ENCODE measurements around the gene WASL. TPM values are rescaled to one million over a fixed set of nuclear protein-coding genes. Genes with fewer than 3 reads are reported as not detected.

The WASL gene
- total RNA-seq, 2 experiments from 2014 or later, result 4.4 to 6.3 TPM

DNA sequence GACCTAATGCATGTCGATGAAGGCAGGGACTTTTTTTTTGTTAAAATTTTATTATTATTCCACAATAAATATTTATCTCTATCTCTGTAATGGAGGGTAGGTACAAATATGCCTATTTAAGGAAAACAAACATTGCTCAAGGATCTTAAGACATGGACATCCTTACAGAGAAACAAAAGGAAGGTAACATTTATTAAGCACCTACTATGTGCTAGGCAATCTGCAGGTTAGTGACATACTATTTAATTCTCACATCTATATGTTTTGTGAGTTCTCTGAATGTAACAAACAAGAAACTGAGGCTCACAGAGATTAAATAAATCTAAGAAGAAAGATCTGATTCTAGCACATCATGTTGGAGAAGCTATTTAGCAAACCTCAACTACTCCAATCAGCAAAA is 61.1 kb downstream of the WASL start:
- CTCF ChIA-PET (ENCODE audit: unreplicated experiment), result no interaction called here
- TF ChIP-seq, protein P1, sequence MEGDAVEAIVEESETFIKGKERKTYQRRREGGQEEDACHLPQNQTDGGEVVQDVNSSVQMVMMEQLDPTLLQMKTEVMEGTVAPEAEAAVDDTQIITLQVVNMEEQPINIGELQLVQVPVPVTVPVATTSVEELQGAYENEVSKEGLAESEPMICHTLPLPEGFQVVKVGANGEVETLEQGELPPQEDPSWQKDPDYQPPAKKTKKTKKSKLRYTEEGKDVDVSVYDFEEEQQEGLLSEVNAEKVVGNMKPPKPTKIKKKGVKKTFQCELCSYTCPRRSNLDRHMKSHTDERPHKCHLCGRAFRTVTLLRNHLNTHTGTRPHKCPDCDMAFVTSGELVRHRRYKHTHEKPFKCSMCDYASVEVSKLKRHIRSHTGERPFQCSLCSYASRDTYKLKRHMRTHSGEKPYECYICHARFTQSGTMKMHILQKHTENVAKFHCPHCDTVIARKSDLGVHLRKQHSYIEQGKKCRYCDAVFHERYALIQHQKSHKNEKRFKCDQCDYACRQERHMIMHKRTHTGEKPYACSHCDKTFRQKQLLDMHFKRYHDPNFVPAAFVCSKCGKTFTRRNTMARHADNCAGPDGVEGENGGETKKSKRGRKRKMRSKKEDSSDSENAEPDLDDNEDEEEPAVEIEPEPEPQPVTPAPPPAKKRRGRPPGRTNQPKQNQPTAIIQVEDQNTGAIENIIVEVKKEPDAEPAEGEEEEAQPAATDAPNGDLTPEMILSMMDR (conservative IDR thresholded peaks at IDR 0.05; ENCODE audit: low read length), result no peak
- no peak for TF ChIP-seq EZH2phosphoT487 (IDR thresholded peaks at IDR 0.05; ENCODE audit: borderline replicate concordance, low read depth, low read length)
- peaks cover 52% of the 10 kb centered on the region for H3K36me3 ChIP-seq (ENCODE audit: insufficient read depth, low read length)
- H3K79me2 ChIP-seq (ENCODE audit: insufficient read depth, low read depth, low read length), result no peaks in the 10 kb centered on the region
- H3K4me3 ChIP-seq (ENCODE audit: low read depth, low read length, poor library complexity, severe bottlenecking), result no peak overlapping the region
- no peaks in the 10 kb centered on the region for H4K20me1 ChIP-seq (ENCODE audit: insufficient read depth, low read length)
- no peak overlapping the region for H3K4me2 ChIP-seq (ENCODE audit: low read length)
- H3K27ac ChIP-seq (ENCODE audit: low read depth, low read length, poor library complexity, severe bottlenecking), result no peak overlapping the region
- no peak for DNase-seq (ENCODE audit: low spot score)
- H3K9me2 ChIP-seq (ENCODE audit: insufficient read depth, low read length), result no peaks in the 10 kb centered on the region
- no peaks in the 10 kb centered on the region for H3K9me3 ChIP-seq (ENCODE audit: low read length)
- intact Hi-C loops (cut with micrococcal nuclease; ENCODE audit: unreplicated experiment), result no loop called here
- no TSS peak for BruUV-seq (replicated peaks)
- H2AFZ ChIP-seq (ENCODE audit: low read length), result no peak overlapping the region
- POLR2A ChIA-PET, result no interaction called here
- H3K4me1 ChIP-seq (ENCODE audit: insufficient read depth, low read length, poor library complexity, severe bottlenecking), result no peaks in the 10 kb centered on the region

DNA sequence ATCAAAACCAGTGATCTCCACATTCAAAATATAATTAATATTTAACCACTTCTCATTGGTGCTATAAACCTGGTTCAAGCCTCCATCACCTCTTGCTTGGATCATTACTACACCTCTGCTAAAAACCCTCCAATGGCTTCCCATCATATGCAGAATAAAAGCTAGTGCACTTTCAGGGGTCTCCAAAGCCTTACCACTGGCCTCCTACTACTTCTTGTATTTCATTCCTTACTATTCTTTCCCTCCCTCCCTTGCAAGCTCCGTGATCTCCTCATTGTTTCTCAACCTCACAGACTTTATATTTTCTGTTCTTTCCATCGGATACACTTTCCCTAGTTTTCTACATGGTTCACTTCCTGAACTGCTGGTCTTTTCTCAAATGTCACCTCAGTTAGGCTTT is 61.6 kb downstream of the WASL start:
- CTCF ChIA-PET (ENCODE audit: unreplicated experiment), result no interaction called here
- intact Hi-C loops (cut with micrococcal nuclease; ENCODE audit: unreplicated experiment), result no loop called here

DNA sequence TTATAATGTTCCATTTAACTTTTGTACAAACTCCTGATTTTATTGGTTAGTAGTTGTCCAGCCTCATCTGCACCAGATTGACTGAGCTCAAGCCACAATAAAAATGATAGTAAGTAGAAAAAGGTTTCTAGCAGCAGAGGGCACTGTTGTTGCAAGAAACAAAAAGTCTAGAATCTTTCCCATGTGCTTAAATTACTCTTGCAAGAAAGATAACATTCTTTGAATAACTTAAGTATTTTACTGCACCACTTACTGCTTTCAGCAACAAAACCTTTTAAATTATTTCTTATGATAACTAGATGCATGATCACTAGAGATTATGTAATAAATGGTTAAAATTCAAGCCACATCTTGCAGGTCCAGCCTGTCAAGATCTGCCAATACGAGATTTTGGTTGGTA is 66.1 kb downstream of the WASL start:
- H3K9me3 ChIP-seq (ENCODE audit: low read length), result no peaks in the 10 kb centered on the region
- POLR2A ChIA-PET, result no interaction called here
- no peaks in the 10 kb centered on the region for H3K79me2 ChIP-seq (ENCODE audit: insufficient read depth, low read depth, low read length)
- no peaks in the 10 kb centered on the region for H4K20me1 ChIP-seq (ENCODE audit: insufficient read depth, low read length)
- no TSS peak for BruUV-seq (replicated peaks)
- H2AFZ ChIP-seq (ENCODE audit: low read length), result no peak overlapping the region
- H3K4me1 ChIP-seq (ENCODE audit: insufficient read depth, low read length, poor library complexity, severe bottlenecking), result no peaks in the 10 kb centered on the region
- TF ChIP-seq, protein P1 (conservative IDR thresholded peaks at IDR 0.05; ENCODE audit: low read length), result peak; percentile 85
- TF ChIP-seq EZH2phosphoT487 (IDR thresholded peaks at IDR 0.05; ENCODE audit: borderline replicate concordance, low read depth, low read length), result no peak
- intact Hi-C loops (cut with micrococcal nuclease; ENCODE audit: unreplicated experiment), result loop anchor here (1.0 kb wide), 1 partner anchor 183 kb away; no protein-coding TSS in a partner anchor
- no peaks in the 10 kb centered on the region for H3K9me2 ChIP-seq (ENCODE audit: insufficient read depth, low read length)
- CTCF ChIA-PET (ENCODE audit: unreplicated experiment), result no interaction called here
- H3K36me3 ChIP-seq (ENCODE audit: insufficient read depth, low read length), result peaks cover 18% of the 10 kb centered on the region; the same call in 1 of the 2 replicates
- no peak overlapping the region for H3K27ac ChIP-seq (ENCODE audit: low read depth, low read length, poor library complexity, severe bottlenecking)
- DNase-seq (ENCODE audit: low spot score), result peak; percentile 60
- no peak overlapping the region for H3K4me3 ChIP-seq (ENCODE audit: low read depth, low read length, poor library complexity, severe bottlenecking)
- no peak overlapping the region for H3K4me2 ChIP-seq (ENCODE audit: low read length)

More for the DNA sequence above, 61.6 kb downstream of the WASL start:
- Histone ChIP-seq H3K9me3 (ENCODE audit: low read length) (no peaks in the 10 kb centered on the region), H3K4me2 (ENCODE audit: low read length) (no peak overlapping the region), H4K20me1 (ENCODE audit: insufficient read depth, low read length) (no peaks in the 10 kb centered on the region), H3K4me3 (ENCODE audit: low read depth, low read length, poor library complexity, severe bottlenecking) (no peak overlapping the region), H3K4me1 (ENCODE audit: insufficient read depth, low read length, poor library complexity, severe bottlenecking) (no peaks in the 10 kb centered on the region), H3K36me3 (ENCODE audit: insufficient read depth, low read length) (peaks cover 49% of the 10 kb centered on the region), H2AFZ (ENCODE audit: low read length) (no peak overlapping the region), H3K9me2 (ENCODE audit: insufficient read depth, low read length) (no peaks in the 10 kb centered on the region), H3K79me2 (ENCODE audit: insufficient read depth, low read depth, low read length) (no peaks in the 10 kb centered on the region), H3K27ac (ENCODE audit: low read depth, low read length, poor library complexity, severe bottlenecking) (no peak overlapping the region)
- BruUV-seq (replicated peaks), result no TSS peak
- no peak for DNase-seq (ENCODE audit: low spot score)
- no peak for TF ChIP-seq EZH2phosphoT487 (IDR thresholded peaks at IDR 0.05; ENCODE audit: borderline replicate concordance, low read depth, low read length)
- TF ChIP-seq, protein P1 (conservative IDR thresholded peaks at IDR 0.05; ENCODE audit: low read length), result no peak
- POLR2A ChIA-PET, result no interaction called here
